Fibroblast of lung (primary cell): ENCODE results near the gene USP19.

ENCODE experiments used
- EZH2 ChIP-seq: IDR thresholded peaks from 2 replicates; pipeline ENCODE4 v1.5.1; 2012; ENCODE audit warnings: low read length, control low read depth, mild to moderate bottlenecking; ENCODE audit errors: missing control alignments
- TF ChIP-seq, protein P1 (sequence below), 2 donors: IDR thresholded peaks in 1 of 2; conservative IDR thresholded peaks in 1 of 2; 1 replicate in 1 of 2; 2 replicates in 1 of 2; pipeline ENCODE4 v1.5.1; 2011 to 2012; ENCODE audit warnings: low read length in 2 of 2, control low read depth in 1 of 2, inconsistent platforms in 1 of 2, low read depth in 1 of 2, mild to moderate bottlenecking in 1 of 2

DNA sequence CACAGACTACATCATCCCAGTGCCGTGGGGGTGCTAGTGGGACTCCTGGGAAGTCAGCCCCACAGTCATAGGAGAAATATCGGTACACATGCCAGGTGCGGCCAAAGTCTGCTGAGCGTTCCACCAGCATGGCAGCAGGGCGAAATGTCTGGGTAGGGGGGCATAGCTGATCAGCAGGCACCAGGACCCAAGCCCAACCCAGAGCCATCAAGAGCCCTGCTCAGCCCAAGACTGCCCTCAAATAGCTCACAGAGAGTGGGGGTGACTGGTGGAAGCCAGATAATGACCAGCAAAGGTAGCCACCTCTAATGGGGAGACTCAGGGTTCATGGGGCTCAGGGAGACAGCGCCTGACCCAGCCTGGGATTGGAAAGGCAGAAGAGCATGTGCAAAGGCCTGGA lies 11.0 kb upstream of the USP19 start:
- TF ChIP-seq EZH2, result no peak
- TF ChIP-seq, protein P1, sequence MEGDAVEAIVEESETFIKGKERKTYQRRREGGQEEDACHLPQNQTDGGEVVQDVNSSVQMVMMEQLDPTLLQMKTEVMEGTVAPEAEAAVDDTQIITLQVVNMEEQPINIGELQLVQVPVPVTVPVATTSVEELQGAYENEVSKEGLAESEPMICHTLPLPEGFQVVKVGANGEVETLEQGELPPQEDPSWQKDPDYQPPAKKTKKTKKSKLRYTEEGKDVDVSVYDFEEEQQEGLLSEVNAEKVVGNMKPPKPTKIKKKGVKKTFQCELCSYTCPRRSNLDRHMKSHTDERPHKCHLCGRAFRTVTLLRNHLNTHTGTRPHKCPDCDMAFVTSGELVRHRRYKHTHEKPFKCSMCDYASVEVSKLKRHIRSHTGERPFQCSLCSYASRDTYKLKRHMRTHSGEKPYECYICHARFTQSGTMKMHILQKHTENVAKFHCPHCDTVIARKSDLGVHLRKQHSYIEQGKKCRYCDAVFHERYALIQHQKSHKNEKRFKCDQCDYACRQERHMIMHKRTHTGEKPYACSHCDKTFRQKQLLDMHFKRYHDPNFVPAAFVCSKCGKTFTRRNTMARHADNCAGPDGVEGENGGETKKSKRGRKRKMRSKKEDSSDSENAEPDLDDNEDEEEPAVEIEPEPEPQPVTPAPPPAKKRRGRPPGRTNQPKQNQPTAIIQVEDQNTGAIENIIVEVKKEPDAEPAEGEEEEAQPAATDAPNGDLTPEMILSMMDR (conservative IDR thresholded peaks at IDR 0.05 in 1 of 2, IDR thresholded peaks at IDR 0.05 in 1 of 2; ENCODE audit: low read depth in 1 of 2, low read length in 2 of 2), result no peak
